Activated CD4-positive, alpha-beta T cell treated with anti-CD3 and anti-CD28 coated beads for 1 hour (primary cell): ENCODE measurements around the gene NAPSA.

ENCODE experiments used
- DNase-seq: peaks from one replicate; pipeline ENCODE4 v3.0.0-alpha.2; 2020

The NAPSA gene

GRCh38 chr19:50383852-50384684 is 18.6 kb upstream of the NAPSA start, which contains the start of gene POLD1:
POLD1 (plus strand) TSS chr19:50384347; CDS start chr19:50398852, 14,505 bp downstream.
- DNase-seq = peak; percentile 98

- DNase-seq = no peak
Measured at GRCh38 chr19:50383001-50383851, 17.8 kb upstream of the NAPSA start.

- DNase-seq = no peak
Measured at GRCh38 chr19:50381881-50382729, 16.7 kb upstream of the NAPSA start.

GRCh38 chr19:50380751-50381151 is 15.3 kb upstream of the NAPSA start:
- DNase-seq = no peak

- no peak for DNase-seq
Measured at GRCh38 chr19:50380137-50380536, 14.7 kb upstream of the NAPSA start.

- no peak for DNase-seq
Measured at GRCh38 chr19:50379602-50380001, 14.2 kb upstream of the NAPSA start.

- no peak for DNase-seq
Measured at GRCh38 chr19:50378863-50379236, 13.4 kb upstream of the NAPSA start.

GRCh38 chr19:50378169-50378862 is 12.9 kb upstream of the NAPSA start:
- no peak for DNase-seq

GRCh38 chr19:50377517-50377916 is 12.1 kb upstream of the NAPSA start:
- no peak for DNase-seq

- peak; percentile 32 for DNase-seq
Measured at GRCh38 chr19:50377051-50377461, 11.6 kb upstream of the NAPSA start.

GRCh38 chr19:50376166-50377050 is 11.0 kb upstream of the NAPSA start, which contains the start of gene NR1H2:
NR1H2 (plus strand) TSS chr19:50376457; CDS start chr19:50377606, 1,149 bp downstream.
- DNase-seq = peak; percentile 92

GRCh38 chr19:50371914-50372475 is 6.6 kb upstream of the NAPSA start:
- DNase-seq = no peak

GRCh38 chr19:50368649-50369570 is 3.5 kb upstream of the NAPSA start:
- DNase-seq = peak; percentile 65

GRCh38 chr19:50362656-50363424 is 2.6 kb downstream of the NAPSA start:
- DNase-seq = no peak

- no peak for DNase-seq
Measured at GRCh38 chr19:50362030-50362412, 3.4 kb downstream of the NAPSA start.

- no peak for DNase-seq
Measured at GRCh38 chr19:50361290-50362029, 4.0 kb downstream of the NAPSA start.

- no peak for DNase-seq
Measured at GRCh38 chr19:50359328-50359818, 6.1 kb downstream of the NAPSA start.
